ENCODE data around the gene CENPI. TPM values are rescaled to one million over a fixed set of nuclear protein-coding genes. Genes with fewer than 3 reads are reported as not detected.

Gene CENPI
- polyA plus RNA-seq, 1 of the 3 experiments (the other 2 are of a cell fraction), result 2.4 TPM

DNA sequence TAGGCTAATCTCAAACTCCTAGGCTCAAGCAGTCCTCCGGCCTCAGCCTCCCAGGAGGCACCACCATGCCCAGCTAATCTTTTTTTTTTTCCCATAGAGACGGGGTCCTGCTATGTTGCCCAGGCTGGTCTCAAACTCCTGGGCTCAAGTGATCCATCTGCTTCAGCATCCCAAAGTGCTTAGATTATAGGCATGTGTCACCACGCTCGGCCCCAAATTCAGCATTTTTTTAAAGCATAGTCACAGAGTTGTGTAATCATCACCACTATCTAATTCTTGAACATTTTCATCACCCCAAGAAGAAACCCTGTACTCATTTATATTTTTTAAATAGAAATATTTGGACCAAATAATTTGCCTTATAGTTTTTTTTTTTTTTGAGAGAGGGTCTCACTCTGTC is 10.3 kb downstream of the CENPI start (continued):
- no peak for TF ChIP-seq ZBTB33 (IDR thresholded peaks at IDR 0.05; ENCODE audit: borderline replicate concordance, low read depth)

DNA sequence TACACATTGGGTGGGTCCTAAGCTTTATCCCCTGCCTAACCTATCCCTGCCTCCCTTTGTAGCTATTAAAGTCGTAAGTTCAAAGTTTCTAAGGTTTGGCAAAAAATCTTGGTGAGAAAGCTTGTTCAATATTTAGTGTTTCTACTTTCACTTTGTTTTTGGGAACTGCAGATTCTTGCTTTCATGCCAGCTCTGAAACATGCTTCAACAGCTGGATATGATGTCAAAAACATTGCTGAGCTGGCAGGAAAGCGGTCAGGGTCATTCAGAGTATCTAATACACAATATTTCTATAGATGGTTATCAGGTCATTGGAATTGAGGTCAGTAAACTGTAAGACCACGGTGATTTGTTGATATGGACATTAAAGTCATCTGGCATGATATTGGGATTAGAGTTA is 19.7 kb downstream of the CENPI start:
- CTCF ChIA-PET, result no interaction called here
- no peak overlapping the region for H3K27ac ChIP-seq (ENCODE audit: low read depth in 2 of 2, low read length in 1 of 2)
- H3K36me3 ChIP-seq (replicated peaks in 1 of 2; ENCODE audit: control insufficient read depth in 1 of 2, insufficient read depth in 2 of 2, low read length in 1 of 2), result peaks cover 0 to 12% of the 10 kb centered on the region in 2 experiments
- POLR2A ChIA-PET, result no interaction called here
- H3K9me3 ChIP-seq, result no peaks in the 10 kb centered on the region
- H3F3A ChIP-seq (replicated peaks; ENCODE audit: insufficient read depth), result no peaks in the 10 kb centered on the region
- H3K9me2 ChIP-seq, result no peaks in the 10 kb centered on the region
- no peak for DNase-seq
- no peak overlapping the region for H2AFZ ChIP-seq (ENCODE audit: low read depth)
- H3K4me2 ChIP-seq, result no peak overlapping the region
- no peaks in the 10 kb centered on the region for H4K20me1 ChIP-seq (ENCODE audit: insufficient read depth)
- no peak overlapping the region for H3K4me3 ChIP-seq (ENCODE audit: low read depth in 2 of 2, low read length in 1 of 2)
- no peaks in the 10 kb centered on the region for H3K27me3 ChIP-seq (ENCODE audit: insufficient read depth)
- TF ChIP-seq, protein P1, sequence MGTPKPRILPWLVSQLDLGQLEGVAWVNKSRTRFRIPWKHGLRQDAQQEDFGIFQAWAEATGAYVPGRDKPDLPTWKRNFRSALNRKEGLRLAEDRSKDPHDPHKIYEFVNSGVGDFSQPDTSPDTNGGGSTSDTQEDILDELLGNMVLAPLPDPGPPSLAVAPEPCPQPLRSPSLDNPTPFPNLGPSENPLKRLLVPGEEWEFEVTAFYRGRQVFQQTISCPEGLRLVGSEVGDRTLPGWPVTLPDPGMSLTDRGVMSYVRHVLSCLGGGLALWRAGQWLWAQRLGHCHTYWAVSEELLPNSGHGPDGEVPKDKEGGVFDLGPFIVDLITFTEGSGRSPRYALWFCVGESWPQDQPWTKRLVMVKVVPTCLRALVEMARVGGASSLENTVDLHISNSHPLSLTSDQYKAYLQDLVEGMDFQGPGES (IDR thresholded peaks at IDR 0.05; ENCODE audit: low read depth, low read length), result no peak
- TF ChIP-seq FOXM1 (IDR thresholded peaks at IDR 0.05; ENCODE audit: low read depth) (no peak), CHD2 (IDR thresholded peaks at IDR 0.05; ENCODE audit: low read length, partially characterized antibody) (no peak), NFIC (IDR thresholded peaks at IDR 0.05; ENCODE audit: borderline replicate concordance) (no peak), POLR2AphosphoS5 (IDR thresholded peaks at IDR 0.05; ENCODE audit: low read depth, low read length) (no peak), FOSL2 (IDR thresholded peaks at IDR 0.05; ENCODE audit: borderline replicate concordance, low read depth) (no peak), ELF1 (IDR thresholded peaks at IDR 0.05) (no peak), RXRA (IDR thresholded peaks at IDR 0.05; ENCODE audit: borderline replicate concordance, low read depth) (no peak), RAD21 (IDR thresholded peaks at IDR 0.05; ENCODE audit: low read length) (no peak), GABPA (IDR thresholded peaks at IDR 0.05; ENCODE audit: low read depth) (no peak), NRF1 (IDR thresholded peaks at IDR 0.05; ENCODE audit: low read depth, low read length) (no peak), YY1 (IDR thresholded peaks at IDR 0.05; ENCODE audit: low read depth) (no peak), USF2 (IDR thresholded peaks at IDR 0.05; ENCODE audit: borderline replicate concordance, low read depth, low read length) (no peak), TAF1 (IDR thresholded peaks at IDR 0.05; ENCODE audit: borderline replicate concordance, low read depth, low read length) (no peak), GATA2 (CRISPR knock-in tag; IDR thresholded peaks at IDR 0.05) (no peak), TEAD4 (IDR thresholded peaks at IDR 0.05; ENCODE audit: borderline replicate concordance, insufficient read depth) (no peak)
- TF ChIP-seq, protein P2, sequence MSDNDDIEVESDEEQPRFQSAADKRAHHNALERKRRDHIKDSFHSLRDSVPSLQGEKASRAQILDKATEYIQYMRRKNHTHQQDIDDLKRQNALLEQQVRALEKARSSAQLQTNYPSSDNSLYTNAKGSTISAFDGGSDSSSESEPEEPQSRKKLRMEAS (IDR thresholded peaks at IDR 0.05; ENCODE audit: low read depth), result no peak
- TF ChIP-seq, protein P3, sequence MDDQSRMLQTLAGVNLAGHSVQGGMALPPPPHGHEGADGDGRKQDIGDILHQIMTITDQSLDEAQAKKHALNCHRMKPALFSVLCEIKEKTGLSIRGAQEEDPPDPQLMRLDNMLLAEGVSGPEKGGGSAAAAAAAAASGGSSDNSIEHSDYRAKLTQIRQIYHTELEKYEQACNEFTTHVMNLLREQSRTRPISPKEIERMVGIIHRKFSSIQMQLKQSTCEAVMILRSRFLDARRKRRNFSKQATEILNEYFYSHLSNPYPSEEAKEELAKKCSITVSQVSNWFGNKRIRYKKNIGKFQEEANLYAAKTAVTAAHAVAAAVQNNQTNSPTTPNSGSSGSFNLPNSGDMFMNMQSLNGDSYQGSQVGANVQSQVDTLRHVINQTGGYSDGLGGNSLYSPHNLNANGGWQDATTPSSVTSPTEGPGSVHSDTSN (IDR thresholded peaks at IDR 0.05), result no peak
- H3K79me2 ChIP-seq (ENCODE audit: insufficient read depth), result no peaks in the 10 kb centered on the region; the same call in 1 of the 2 replicates
- no peaks in the 10 kb centered on the region for H3K4me1 ChIP-seq (ENCODE audit: control insufficient read depth in 1 of 2, insufficient read depth in 2 of 2, low read depth in 1 of 2, low read length in 1 of 2)
- 55% methylated on average over 3 of the region's 3 CpGs for WGBS (ENCODE audit: low lambda C conversion rate)
- H3K9ac ChIP-seq, result no peak overlapping the region
